Peyer's patch (tissue), 4 donors: ENCODE data around the gene TMEM220.

Experiments used
- CTCF ChIP-seq, 6 experiments: fragments of 450-650 bp in 4 of 6; fragments of 200-600 bp in 2 of 6; sonication (generic) in 1 of 6; IDR thresholded peaks; one replicate each; pipeline ENCODE4 v1.5.1; 2017 to 2019; ENCODE audit warnings: antibody characterized with exemption in 6 of 6, mild to moderate bottlenecking in 3 of 6, moderate library complexity in 1 of 6
- POLR2A ChIP-seq, 2 donors: fragments of 450-650 bp; IDR thresholded peaks; one replicate each; pipeline ENCODE4 v1.5.1; 2017; ENCODE audit warnings: antibody characterized with exemption in 2 of 2, mild to moderate bottlenecking in 2 of 2, moderate library complexity in 2 of 2

- no peak for TF ChIP-seq POLR2A (IDR thresholded peaks at IDR 0.05)
- TF ChIP-seq CTCF (IDR thresholded peaks at IDR 0.05): no peak
Observed at GRCh38 chr17:10666906-10667305, 62.9 kb downstream of the TMEM220 start.
